Measurements from ENCODE around the gene WBP11.

- TF ChIP-seq CTCF (IDR thresholded peaks at IDR 0.05): no peak
- no peak for TF ChIP-seq EZH2 (IDR thresholded peaks at IDR 0.05)
Observed at GRCh38 chr12:14777271-14777670, 26.0 kb downstream of the WBP11 start.

Data from neural progenitor cell (in vitro differentiated cells).